Activated CD4-positive, alpha-beta T cell treated with anti-CD3 and anti-CD28 coated beads for 24 hours (primary cell): ENCODE data around the gene PPP1R13L.

ENCODE experiments used
- DNase-seq, 2 donors: peaks; one replicate each; pipeline ENCODE4 v3.0.0-alpha.2; 2020; ENCODE audit warnings: low read depth in 2 of 2

PPP1R13L gene

GRCh38 chr19:45407091-45407375, 2.2 kb upstream of the PPP1R13L start:
- no peak for DNase-seq

DNA sequence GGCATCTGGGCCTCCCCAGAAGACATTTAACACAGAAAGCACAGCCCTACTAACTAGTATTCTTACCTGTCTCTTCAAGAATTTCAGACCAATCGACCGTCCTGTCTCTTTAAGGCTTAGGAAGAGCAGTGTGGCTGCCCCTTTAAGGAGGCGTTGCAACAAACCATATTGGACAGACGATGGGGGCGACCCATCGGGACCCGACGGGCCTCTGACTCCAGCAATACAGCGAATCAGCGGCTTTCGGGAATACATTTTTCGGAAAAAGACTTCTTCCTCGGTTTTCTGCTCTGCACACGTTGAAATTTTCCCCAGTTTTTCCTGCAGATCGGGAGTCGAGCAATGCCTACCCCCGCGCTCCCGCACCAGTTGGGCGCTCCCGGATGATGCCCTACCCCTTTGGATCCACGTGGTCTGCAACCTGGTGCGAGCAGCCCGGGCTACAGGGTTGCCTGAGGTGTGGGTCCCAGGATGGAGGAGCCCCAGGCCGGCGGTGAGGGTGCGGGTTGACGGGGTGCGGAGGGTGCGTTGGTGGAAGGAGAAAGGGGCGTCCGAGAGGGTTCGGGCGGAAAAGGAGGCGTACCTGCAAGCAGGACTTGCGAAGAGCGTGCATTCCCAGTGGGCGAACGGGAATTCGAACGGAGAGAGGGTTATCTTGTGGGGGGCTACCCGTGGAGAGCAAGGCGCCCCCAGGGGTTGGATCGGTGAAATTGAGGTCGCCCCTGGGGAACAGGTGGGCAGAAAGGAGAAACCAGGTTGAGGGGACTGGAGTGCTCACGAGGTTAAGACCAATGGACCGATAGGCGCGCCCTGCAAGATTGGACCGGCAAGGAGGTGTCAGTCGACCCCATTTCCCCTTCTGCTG, 1.6 kb upstream of the PPP1R13L start, which contains the start of gene POLR1G:
Gene POLR1G, plus strand, starts transcription at position 419 of the 865 bp plus-strand sequence. Its CDS starts 53 bp downstream, at position 472.
- peak; percentile 64 to 66 for DNase-seq

GRCh38 chr19:45405435-45406225, 761 bp upstream of the PPP1R13L start:
- DNase-seq, result peak; percentile 76

GRCh38 chr19:45403781-45404556, 900 bp downstream of the PPP1R13L start:
- DNase-seq, result peak; percentile 36 to 55

- no peak for DNase-seq
These were observed 1.6 kb downstream of the PPP1R13L start for GRCh38 chr19:45403272-45403671.

- no peak for DNase-seq
These were observed 2.4 kb downstream of the PPP1R13L start for GRCh38 chr19:45402298-45403061.

- no peak for DNase-seq
These were observed 3.1 kb downstream of the PPP1R13L start for GRCh38 chr19:45401815-45402214.

DNA sequence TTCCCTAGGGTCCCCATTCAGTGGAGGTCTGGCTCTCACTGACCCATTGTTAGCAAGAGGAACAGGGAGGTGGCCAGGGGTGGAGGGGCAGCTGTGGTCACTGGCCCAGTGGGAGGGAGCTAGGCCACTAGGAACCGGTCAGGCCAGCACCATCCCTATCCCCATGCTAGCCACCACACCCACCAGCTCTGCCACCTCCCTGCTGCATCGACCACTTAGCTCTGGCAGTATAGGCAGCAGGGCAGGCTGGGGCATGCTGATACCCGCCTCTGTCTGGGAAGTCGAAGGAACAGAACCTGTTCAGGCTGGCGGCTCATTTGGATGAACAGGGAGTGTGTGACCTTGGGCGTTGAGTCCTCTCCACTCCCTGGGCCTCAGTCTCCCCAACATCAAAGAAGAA, 4.7 kb downstream of the PPP1R13L start:
- no peak for DNase-seq

- no peak for DNase-seq
These were observed 8.8 kb downstream of the PPP1R13L start for GRCh38 chr19:45395821-45396617.

DNA sequence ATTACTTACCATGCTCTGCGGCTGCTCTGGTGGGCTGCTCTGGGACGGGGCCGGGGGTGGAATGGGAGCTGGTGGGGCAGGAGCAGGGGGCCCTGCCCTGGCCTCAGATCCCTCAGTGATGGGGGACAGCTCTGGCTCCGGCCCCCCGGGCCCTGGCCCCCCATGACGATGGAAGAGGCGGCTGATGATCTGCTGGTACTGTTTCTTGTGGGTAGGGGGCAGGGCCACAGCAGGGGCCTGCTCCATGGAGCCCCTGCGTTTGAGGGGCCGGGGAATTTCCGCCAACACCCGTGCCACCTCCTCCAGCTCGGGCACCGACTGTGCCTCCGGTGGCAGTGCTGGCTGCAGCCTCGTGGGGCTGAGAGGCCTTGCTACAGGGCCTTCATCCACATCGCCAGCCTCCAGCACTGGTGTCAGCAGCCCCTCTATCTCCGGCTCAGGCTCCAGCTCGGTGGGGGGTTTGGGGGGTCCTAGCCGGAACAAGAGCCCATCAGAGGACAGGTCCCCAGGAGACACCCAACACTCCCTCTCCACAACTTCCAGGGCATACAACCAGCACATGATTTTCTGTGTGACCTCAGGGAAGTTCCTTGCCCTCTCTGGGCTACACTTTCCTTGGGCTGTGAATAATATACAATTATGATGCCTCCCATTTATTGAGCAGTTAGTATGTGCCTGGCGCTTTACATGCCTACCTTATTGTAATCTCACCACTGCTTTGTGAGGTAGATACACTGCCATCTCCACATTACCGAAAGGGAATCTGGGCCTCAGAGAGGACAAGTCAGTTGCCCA, 12.8 kb downstream of the PPP1R13L start:
- no peak for DNase-seq

GRCh38 chr19:45391346-45391745, 13.5 kb downstream of the PPP1R13L start:
- DNase-seq, result no peak

- DNase-seq, result no peak
These were observed 19.3 kb downstream of the PPP1R13L start for GRCh38 chr19:45385392-45386221.

- no peak for DNase-seq
These were observed 22.4 kb downstream of the PPP1R13L start for GRCh38 chr19:45382426-45382825.

GRCh38 chr19:45380107-45380506, 24.8 kb downstream of the PPP1R13L start:
- no peak for DNase-seq

GRCh38 chr19:45376045-45376724, 28.7 kb downstream of the PPP1R13L start:
- no peak for DNase-seq

GRCh38 chr19:45370410-45371204, 34.3 kb downstream of the PPP1R13L start, which contains the start of gene ERCC2:
Gene ERCC2 (minus strand): TSS chr19:45370573. CDS start chr19:45370540, 33 bp downstream.
- peak; percentile 99 to 100 for DNase-seq

GRCh38 chr19:45368737-45369340, 36.0 kb downstream of the PPP1R13L start:
- no peak for DNase-seq
